ENCODE measurements around the gene SMPD1.
"Not testable (repeated sequence)": the region's sequence is repeated elsewhere in the genome, so short reads cannot be mapped to it uniquely, and the experiment has no call there.

SMPD1 gene

DNA sequence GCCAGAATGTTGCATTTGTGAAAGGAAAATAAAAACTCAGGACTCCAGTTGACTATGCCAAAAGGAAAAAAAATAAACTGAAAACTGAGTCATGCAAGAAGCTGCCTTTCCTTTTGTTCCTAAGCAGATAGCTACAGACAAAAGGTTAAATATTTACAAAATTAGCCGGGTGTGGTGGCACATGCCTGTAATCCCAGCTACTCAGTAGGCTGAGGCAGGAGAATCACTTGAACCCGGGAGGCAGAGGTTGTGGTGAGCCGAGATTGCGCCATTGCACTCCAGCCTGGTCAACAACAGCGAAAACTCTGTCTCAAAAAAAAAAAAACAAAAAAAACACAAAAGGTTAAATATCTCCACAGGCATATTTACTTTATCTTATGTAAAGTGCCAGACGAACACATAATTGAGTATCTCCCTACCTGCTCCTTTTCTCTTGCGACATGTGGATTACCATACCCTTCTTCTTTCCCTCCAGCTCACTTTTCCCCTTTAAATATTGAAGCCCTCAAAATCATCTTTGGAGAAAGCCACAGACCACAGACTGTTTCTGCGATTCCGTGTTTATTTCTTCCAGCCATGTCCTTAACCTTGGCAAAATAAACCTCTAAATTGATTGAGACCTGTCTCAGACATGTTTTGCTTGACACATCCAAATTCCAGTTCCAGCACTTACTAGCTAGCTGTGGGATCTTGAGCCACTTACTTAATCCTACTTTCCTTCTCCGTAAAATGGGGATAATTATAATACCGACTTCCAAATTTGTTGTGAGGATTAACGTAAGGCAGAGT is 2.3 kb upstream of the SMPD1 start:
- DNase-seq (ENCODE audit: extremely low spot score, insufficient read length, low read depth) (no peak), FAIRE-seq (no peak)

DNA sequence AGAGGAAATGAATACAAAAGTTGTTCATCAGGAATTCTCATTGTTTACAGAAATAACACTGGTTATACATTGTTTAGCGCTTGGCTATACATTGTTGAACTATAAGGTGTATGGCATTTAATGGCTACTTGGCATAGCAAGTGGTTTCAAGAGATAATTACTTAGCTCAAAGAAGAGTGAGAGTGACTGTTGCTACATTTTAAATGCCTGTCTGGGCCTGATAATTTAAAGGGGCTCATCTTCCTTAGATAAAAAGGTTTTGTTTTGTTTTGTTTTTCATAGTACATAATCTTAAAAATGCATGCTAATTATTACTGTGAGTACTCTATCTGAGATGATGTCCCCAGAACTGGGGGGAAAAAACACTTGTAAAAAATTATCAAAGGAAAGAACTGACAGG is 1.5 kb upstream of the SMPD1 start:
- DNase-seq (ENCODE audit: extremely low spot score, insufficient read length, low read depth) (no peak), FAIRE-seq (no peak)

DNA sequence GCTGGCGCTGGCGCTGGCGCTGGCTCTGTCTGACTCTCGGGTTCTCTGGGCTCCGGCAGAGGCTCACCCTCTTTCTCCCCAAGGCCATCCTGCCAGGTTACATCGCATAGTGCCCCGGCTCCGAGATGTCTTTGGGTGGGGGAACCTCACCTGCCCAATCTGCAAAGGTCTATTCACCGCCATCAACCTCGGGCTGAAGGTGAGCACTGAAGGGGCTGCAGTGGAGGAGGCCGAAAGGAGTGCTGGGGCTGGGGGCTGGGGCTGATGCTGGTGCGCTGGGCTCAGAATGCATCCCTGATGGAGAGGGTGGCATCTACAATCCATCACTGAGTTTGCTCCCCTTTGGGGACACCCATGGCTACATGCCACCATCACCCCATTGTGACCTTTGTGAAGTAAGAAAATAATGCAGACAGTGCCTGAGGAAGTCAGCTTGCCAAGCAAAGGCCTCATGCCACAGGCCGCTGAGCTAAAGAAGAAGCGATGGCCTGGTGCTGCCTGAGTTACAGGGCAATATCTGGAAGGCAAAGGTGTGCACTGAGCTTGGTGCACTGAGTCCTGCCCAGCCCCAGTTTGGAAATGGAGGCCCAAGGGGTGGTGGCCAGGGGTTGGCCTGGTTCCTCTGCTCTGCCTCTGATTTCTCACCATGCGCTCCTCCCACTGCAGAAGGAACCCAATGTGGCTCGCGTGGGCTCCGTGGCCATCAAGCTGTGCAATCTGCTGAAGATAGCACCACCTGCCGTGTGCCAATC is 620 bp downstream of the SMPD1 start:
- no peak for DNase-seq (ENCODE audit: extremely low spot score, insufficient read length, low read depth)
- FAIRE-seq: no peak

DNA sequence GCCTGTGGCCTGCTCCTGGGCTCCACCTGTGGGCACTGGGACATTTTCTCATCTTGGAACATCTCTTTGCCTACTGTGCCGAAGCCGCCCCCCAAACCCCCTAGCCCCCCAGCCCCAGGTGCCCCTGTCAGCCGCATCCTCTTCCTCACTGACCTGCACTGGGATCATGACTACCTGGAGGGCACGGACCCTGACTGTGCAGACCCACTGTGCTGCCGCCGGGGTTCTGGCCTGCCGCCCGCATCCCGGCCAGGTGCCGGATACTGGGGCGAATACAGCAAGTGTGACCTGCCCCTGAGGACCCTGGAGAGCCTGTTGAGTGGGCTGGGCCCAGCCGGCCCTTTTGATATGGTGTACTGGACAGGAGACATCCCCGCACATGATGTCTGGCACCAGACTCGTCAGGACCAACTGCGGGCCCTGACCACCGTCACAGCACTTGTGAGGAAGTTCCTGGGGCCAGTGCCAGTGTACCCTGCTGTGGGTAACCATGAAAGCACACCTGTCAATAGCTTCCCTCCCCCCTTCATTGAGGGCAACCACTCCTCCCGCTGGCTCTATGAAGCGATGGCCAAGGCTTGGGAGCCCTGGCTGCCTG is 1.4 kb downstream of the SMPD1 start:
- DNase-seq (ENCODE audit: extremely low spot score, insufficient read length, low read depth) (no peak), FAIRE-seq (no peak)

DNA sequence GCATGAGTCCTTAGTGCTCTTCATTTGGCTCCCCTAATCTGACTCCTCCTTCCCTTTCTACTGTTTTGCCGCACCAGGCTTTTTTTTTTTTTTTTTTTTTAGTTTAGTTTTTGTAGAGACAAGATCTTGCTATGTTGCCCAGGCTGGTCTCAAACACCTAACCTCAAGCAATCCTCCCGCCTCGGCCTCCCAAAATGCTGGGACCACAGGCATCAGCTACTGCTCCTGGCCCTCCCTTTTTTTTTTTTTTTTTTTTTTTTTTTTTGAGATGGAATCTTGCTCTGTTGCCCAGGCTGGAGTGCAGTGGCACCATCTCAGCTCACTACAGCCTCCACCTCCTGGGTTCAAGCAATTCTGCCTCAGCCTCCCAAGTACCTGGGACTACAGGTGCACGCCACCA is 2.0 kb downstream of the SMPD1 start:
- not testable (repeated sequence) for FAIRE-seq

DNA sequence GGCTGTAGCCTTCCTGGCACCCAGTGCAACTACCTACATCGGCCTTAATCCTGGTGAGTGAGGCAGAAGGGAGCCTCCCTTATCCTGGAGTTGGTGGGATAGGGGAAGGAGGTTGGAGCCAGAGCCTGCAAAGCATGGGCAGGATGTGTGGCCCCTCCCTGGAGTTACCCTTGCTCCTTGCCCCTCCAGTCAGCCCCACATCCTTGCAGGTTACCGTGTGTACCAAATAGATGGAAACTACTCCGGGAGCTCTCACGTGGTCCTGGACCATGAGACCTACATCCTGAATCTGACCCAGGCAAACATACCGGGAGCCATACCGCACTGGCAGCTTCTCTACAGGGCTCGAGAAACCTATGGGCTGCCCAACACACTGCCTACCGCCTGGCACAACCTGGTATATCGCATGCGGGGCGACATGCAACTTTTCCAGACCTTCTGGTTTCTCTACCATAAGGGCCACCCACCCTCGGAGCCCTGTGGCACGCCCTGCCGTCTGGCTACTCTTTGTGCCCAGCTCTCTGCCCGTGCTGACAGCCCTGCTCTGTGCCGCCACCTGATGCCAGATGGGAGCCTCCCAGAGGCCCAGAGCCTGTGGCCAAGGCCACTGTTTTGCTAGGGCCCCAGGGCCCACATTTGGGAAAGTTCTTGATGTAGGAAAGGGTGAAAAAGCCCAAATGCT is 3.9 kb downstream of the SMPD1 start:
- FAIRE-seq (no peak), DNase-seq (ENCODE audit: extremely low spot score, insufficient read length, low read depth) (no peak)

More for the DNA sequence above, 2.0 kb downstream of the SMPD1 start:
- DNase-seq (ENCODE audit: extremely low spot score, insufficient read length, low read depth): not testable (repeated sequence)

DNA sequence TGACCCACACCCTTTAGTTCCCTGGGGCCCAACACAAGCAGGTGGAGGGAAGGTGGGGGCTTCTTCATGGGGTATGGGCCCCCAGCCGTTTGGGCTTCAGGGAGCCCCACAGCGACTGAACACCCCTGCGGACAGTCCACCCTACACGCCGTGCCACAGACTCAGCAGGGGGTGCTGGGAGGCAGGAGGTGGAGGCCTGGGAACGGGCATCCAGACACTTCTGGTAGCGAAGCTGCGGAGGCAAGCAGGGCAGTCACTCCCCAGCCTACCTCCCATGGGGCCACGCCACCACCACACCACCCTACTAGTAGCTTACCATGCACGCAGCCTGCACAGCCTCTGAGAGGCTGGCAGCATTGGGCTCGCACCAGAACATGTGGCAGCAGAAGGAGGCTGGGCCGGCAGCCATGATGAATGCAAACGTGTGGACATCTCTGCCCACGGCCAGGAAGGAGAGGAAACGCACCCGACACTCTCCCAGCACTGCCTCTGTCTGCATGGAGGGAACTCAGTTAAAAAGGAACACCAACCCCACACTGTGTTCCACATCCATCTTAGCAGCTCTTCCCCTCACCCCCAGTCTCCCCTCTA is 5.3 kb downstream of the SMPD1 start:
- FAIRE-seq (no peak), DNase-seq (ENCODE audit: extremely low spot score, insufficient read length, low read depth) (no peak)

DNA sequence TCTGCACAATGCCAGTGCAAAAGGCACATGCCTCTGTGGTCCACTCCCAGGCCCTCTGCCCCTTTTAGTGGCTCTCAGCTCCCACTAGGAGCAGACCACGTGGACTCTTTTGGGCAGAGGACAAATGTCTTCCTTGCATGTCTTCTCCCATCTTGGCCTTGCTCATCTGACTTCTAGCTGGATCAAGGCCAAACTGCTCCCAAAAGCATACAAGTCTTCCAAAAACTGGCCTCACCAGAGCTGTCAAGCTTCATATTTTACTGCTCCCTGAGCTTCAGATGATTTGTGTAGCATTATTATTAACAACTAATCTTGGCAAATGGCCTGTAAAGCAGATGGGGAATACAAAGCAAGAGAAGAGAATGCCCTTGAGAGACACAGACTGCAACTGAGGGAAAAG is 6.9 kb downstream of the SMPD1 start:
- FAIRE-seq (no peak), DNase-seq (ENCODE audit: extremely low spot score, insufficient read length, low read depth) (no peak)

DNA sequence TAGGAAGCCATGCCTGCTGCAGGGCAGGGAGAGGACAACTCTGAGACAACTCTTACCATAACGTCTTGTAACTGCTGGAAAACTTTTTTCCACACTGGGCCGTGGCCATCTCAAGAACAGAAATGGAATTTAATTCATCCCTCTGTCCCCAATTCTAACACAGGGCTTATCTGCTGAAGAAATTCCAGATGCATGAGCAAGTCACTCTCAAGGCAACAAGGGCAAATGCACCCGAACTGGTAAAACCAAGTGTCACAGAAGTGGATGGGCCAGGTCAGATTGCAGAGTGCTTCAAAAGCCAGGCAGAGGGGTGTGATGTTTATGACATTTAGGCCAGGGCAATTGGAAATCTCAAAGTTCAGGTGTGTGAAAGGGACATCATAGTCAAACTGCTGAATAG is 7.4 kb downstream of the SMPD1 start:
- DNase-seq (ENCODE audit: extremely low spot score, insufficient read length, low read depth): no peak
- FAIRE-seq: no peak

DNA sequence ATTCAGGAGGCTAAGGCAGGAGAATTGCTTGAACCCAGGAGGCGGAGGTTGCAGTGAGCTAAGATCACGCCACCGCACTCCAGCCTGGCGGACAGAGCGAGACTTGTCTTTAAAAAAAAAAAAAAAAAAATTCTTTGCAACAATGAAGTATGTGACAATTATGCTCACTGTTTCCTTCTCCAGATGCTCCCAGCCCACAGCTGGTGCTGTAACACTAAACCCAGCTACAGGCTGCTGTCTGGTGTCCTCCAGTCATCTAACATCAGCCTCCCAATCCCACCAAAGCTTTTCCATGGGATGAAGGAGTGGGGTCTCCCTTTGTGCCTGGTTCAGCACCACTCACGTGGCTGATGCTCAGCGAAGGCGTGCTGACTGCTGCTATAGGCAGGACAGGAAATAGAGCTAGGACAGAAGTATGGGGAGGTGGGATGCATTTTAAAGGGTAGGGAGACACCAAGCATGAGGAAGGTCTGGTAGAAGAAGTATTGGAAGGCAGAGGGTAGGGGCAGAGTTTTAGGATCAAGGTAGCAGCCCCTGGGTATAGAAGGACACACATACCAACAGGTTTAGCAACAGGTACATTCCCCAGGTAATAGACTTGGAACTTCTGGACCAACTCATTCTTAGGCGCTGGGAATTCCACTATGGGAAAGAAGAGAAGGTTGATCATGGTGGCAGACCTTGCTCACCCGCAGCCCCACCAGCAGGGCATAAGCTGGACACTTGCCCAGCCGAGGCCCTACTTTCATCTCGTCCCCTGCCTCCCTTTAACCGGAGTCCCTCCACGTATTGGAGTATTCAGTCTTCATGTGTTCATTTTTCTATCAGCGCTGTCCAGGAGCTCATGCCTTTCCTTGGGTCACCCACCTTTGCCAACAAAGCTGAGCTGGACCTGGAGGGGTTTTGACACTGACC is 10.4 kb downstream of the SMPD1 start:
- no peak for FAIRE-seq
- no peak for DNase-seq (ENCODE audit: extremely low spot score, insufficient read length, low read depth)

DNA sequence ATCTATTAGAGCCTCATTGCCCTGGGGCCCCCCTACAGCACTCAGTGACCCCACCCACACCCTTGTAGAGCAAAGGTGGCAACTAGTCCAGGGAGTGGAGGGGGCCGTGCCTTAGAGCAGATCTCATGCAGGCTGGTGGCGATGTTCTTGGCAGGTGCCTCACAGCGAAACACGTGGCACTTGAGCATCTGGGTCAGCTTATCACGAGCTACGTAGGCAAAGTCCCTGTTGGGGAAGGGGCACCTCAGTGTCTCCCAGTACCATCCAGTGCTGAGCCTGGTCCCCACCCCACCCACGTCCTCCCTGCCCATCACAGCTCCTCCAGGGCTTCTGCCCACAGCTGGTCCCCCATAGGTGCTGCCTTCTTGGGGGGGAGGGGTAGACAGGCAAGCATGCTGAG is 11.2 kb downstream of the SMPD1 start:
- no peak for DNase-seq (ENCODE audit: extremely low spot score, insufficient read length, low read depth)
- no peak for FAIRE-seq

DNA sequence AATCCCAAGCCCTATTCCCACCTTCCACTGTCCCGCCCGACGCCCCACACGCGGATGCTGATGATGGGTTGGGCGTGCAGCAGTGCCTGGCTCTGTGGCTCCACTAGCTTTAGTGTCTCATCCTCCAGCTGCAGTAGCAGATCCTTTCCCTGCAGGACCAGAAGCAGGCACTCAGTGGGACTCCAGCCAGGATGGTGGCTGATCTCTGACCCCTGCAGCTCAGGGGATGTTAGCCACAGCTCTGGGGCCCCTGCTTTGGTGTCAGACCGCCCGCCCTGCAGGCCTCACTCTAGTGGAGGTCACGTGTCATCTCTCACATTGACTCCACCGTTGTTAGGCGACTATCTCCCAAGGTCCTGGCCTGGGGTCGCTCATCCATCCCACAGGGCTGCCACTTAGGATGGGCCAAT is 11.8 kb downstream of the SMPD1 start:
- FAIRE-seq (no peak), DNase-seq (ENCODE audit: extremely low spot score, insufficient read length, low read depth) (no peak)

DNA sequence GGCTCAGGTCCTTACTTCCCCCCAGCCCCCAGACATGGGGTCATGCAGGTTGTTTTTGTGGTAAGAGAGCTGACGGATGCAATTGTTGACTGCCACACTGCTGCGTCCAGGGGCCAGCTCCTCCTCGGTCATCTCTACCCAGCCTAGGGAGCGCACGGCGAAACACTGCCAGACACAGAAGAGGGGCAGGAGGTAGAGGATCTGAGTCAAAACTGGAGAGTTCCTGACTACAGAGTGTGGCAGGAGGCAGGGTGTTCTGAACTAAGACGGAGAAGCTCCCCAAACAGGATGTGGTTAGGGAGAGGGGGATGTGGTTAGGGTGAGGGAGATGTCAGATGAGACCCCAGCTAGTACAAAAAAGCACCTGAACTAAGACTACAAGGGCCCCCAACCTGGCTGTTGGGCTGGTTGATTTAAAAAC is 12.3 kb downstream of the SMPD1 start:
- DNase-seq (ENCODE audit: extremely low spot score, insufficient read length, low read depth) (peak; percentile 71), FAIRE-seq (peak; percentile 96)

DNA sequence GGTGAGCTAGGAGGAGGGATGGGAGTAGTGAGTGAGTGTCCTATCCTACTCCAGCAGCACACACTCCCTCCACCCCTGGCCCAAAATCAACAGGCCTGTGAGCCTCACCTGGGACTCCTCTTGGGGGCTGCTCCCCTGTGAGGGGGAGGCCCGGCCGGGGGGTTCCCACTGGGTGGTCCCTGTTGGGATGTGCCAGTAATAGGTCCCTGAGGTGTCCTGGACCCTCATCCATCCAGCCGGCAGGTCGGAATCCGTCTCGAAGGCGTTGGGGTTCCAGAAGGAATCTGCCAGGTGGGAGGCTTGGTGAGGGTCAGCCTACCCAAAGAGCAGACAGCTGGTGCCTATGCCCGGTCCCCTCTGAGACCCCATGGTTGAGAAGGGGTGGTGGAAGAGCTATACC is 13.3 kb downstream of the SMPD1 start:
- FAIRE-seq (no peak), DNase-seq (ENCODE audit: extremely low spot score, insufficient read length, low read depth) (no peak)

DNA sequence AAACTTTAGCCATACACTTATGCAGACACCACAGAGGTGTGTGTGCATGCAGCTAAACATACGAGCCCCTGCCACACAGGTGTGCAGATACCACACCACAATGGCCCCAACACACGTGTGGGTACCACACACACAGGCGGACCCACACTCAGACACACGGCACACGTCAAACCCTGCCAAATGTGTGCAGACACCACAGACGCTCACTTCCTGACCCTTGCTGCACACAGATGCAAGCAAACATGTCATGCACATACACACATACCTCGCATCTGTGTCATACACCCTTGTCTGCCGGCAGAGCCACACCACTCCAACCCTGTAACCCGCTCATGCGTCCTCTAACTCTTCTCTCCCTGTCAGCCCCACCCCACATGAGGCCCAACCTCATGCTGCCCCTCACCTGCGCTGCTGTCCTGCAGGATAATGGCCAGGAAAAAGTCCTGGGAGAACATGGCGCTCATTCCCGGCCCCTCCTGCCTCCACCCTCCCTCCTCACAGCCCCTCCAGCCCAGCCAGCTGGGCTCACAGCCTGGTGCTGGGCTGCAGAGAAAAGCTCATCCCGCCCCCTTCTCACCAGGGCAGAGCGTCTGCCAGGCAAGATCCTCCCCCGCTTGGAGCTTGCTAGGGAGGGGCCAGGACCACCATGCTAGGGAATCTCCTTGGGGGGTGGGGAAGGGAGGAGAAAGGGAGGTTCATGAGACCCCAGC is 14.2 kb downstream of the SMPD1 start:
- no peak for FAIRE-seq
- no peak for DNase-seq (ENCODE audit: extremely low spot score, insufficient read length, low read depth)

DNA sequence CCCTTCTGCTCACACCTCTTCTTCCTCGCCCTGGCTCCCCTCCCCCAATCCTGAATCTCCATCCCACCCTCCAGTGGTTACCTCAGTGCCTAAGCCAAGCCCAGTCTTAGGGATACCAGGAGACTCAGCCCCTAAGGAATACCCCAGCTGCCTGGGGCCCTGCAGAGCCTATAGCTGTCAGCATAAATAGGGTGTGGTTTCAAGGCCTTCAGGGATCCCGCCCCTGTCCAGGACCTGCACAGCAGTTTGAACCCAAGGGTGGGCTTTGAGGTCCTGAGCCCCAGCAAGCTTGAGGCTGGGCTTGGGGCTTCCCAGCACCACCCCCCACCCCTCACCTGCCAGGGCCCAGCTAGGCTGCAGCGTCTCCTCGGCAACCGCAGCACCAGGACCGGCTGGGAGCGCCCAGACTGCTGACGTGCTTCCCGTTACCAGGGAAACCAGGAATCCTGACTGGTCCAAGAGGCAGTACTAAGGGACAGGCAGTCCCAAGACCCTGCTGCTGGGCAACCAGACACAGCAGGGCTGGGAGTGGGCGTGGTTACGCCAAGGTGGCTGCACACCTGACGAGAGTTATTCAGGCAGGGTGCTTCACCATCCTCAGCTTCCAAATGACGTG is 14.9 kb downstream of the SMPD1 start:
- FAIRE-seq: no peak
- DNase-seq (ENCODE audit: extremely low spot score, insufficient read length, low read depth): no peak

DNA sequence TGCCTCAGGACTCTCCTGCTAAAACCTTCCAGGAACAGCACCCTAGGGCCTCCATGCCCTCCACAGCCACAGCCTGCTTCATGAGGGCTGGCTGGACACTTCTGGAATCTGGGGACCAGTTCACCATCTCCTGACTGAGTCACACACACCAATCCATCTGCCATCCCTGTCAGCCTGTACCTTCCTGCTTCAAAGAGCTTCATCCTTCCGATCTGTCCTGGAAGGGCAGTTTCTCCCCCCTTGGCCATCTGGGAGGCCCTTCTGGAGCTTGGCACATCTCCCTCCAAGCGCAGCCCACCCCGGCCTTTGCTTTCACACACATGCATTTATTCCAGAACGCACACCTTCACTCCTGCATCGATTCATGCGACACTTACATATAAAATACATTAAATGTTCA is 15.6 kb downstream of the SMPD1 start:
- no peak for FAIRE-seq
- DNase-seq (ENCODE audit: extremely low spot score, insufficient read length, low read depth): no peak

DNA sequence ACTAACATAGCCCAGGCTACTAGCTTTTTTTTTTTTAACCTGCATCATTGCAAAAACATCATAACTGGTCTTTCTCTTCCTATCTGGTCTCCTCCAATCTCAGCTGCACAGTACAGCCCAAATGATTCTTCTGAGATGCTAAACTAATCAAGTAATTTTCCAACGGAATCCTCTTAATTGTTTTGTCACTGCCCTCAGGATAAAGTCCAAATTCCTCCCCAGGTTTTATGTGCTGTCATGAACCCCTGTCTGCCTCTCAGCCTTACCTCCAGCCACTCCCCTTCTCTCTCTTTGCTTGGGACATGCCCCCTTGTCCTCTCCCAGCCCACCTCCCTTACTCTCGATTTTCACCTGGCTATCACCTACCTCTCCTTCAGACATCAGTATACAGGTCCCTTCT is 16.1 kb downstream of the SMPD1 start:
- DNase-seq (ENCODE audit: extremely low spot score, insufficient read length, low read depth) (no peak), FAIRE-seq (no peak)

All from GM18507 (cell line).